ENCODE results near the gene SLIT3. TPM values are rescaled to one million over a fixed set of nuclear protein-coding genes. Genes with fewer than 3 reads are reported as not detected.

The SLIT3 gene
- total RNA-seq, 1 donor from 2014 or later = 31.8 TPM

GRCh38 chr5:168817591-168817990 is 483.3 kb downstream of the SLIT3 start:
- no peak overlapping the region for H3K27ac Mint-ChIP-seq (ENCODE audit: unreplicated experiment)
- no peaks in the 10 kb centered on the region for H3K4me1 Mint-ChIP-seq (ENCODE audit: unreplicated experiment)
- H3K9me3 Mint-ChIP-seq (ENCODE audit: unreplicated experiment) = no peaks in the 10 kb centered on the region
- H3K36me3 Mint-ChIP-seq (ENCODE audit: unreplicated experiment) = no peaks in the 10 kb centered on the region
- TF ChIP-seq CTCF (IDR thresholded peaks at IDR 0.05) = no peak
- no peaks in the 10 kb centered on the region for H3K27me3 Mint-ChIP-seq (ENCODE audit: unreplicated experiment)
- DNase-seq (ENCODE audit: extremely low spot score, unreplicated experiment) = no peak
- no peak overlapping the region for H3K4me3 Mint-ChIP-seq (ENCODE audit: unreplicated experiment)

- Mint-ChIP-seq H3K9me3 (ENCODE audit: unreplicated experiment) (no peaks in the 10 kb centered on the region), H3K27ac (ENCODE audit: unreplicated experiment) (no peak overlapping the region), H3K36me3 (ENCODE audit: unreplicated experiment) (no peaks in the 10 kb centered on the region), H3K27me3 (ENCODE audit: unreplicated experiment) (no peaks in the 10 kb centered on the region), H3K4me3 (ENCODE audit: unreplicated experiment) (no peak overlapping the region), H3K4me1 (ENCODE audit: unreplicated experiment) (no peaks in the 10 kb centered on the region)
- DNase-seq (ENCODE audit: extremely low spot score, unreplicated experiment) = no peak
- no peak for TF ChIP-seq CTCF (IDR thresholded peaks at IDR 0.05)
These were observed 484.3 kb downstream of the SLIT3 start for GRCh38 chr5:168816661-168817060.

GRCh38 chr5:168813184-168813968 is 487.6 kb downstream of the SLIT3 start:
- TF ChIP-seq CTCF (IDR thresholded peaks at IDR 0.05) = no peak
- H3K9me3 Mint-ChIP-seq (ENCODE audit: unreplicated experiment) = no peaks in the 10 kb centered on the region
- no peak for DNase-seq (ENCODE audit: extremely low spot score, unreplicated experiment)
- no peak overlapping the region for H3K27ac Mint-ChIP-seq (ENCODE audit: unreplicated experiment)
- H3K4me3 Mint-ChIP-seq (ENCODE audit: unreplicated experiment) = no peak overlapping the region
- H3K36me3 Mint-ChIP-seq (ENCODE audit: unreplicated experiment) = no peaks in the 10 kb centered on the region
- H3K4me1 Mint-ChIP-seq (ENCODE audit: unreplicated experiment) = no peaks in the 10 kb centered on the region
- H3K27me3 Mint-ChIP-seq (ENCODE audit: unreplicated experiment) = no peaks in the 10 kb centered on the region

GRCh38 chr5:168810641-168811040 is 490.3 kb downstream of the SLIT3 start:
- Mint-ChIP-seq H3K27ac (ENCODE audit: unreplicated experiment) (no peak overlapping the region), H3K9me3 (ENCODE audit: unreplicated experiment) (no peaks in the 10 kb centered on the region), H3K27me3 (ENCODE audit: unreplicated experiment) (no peaks in the 10 kb centered on the region), H3K36me3 (ENCODE audit: unreplicated experiment) (peaks cover 1% of the 10 kb centered on the region), H3K4me3 (ENCODE audit: unreplicated experiment) (no peak overlapping the region), H3K4me1 (ENCODE audit: unreplicated experiment) (no peaks in the 10 kb centered on the region)
- TF ChIP-seq CTCF (IDR thresholded peaks at IDR 0.05) = no peak
- no peak for DNase-seq (ENCODE audit: extremely low spot score, unreplicated experiment)

- no peak for TF ChIP-seq CTCF (IDR thresholded peaks at IDR 0.05)
- no peak overlapping the region for H3K4me3 Mint-ChIP-seq (ENCODE audit: unreplicated experiment)
- H3K27me3 Mint-ChIP-seq (ENCODE audit: unreplicated experiment) = no peaks in the 10 kb centered on the region
- no peak overlapping the region for H3K27ac Mint-ChIP-seq (ENCODE audit: unreplicated experiment)
- H3K36me3 Mint-ChIP-seq (ENCODE audit: unreplicated experiment) = peaks cover 2% of the 10 kb centered on the region
- H3K4me1 Mint-ChIP-seq (ENCODE audit: unreplicated experiment) = no peaks in the 10 kb centered on the region
- no peaks in the 10 kb centered on the region for H3K9me3 Mint-ChIP-seq (ENCODE audit: unreplicated experiment)
- DNase-seq (ENCODE audit: extremely low spot score, unreplicated experiment) = no peak
These were observed 491.7 kb downstream of the SLIT3 start for GRCh38 chr5:168809218-168809617.
